IMR-90 (cell line): ENCODE data around the gene PPP1R37. TPM values are rescaled to one million over a fixed set of nuclear protein-coding genes. Genes with fewer than 3 reads are reported as not detected.

Experiments used
- ATAC-seq: fragments of 200-7000 bp; cut with Tn5 transposase; 2 replicates; pipeline ENCODE4 v1.9.1; 2020; ENCODE audit warnings: low read depth, mild to moderate bottlenecking, moderate library complexity
- BruUV-seq: library from RNA; stranded (reverse); fragments of 400-500 nt; replicated peaks from 2 replicates; lab custom pipeline; 2021; lab: Mats Ljungman, UMichigan
- CTCF ChIA-PET: fragments of 300-600 bp; formaldehyde crosslinking; extraction: SDS; loops from one replicate; lab custom pipeline; 2021; ENCODE audit warnings: antibody characterized with exemption; lab: Yijun Ruan, JAX
- POLR2A ChIA-PET: fragments of 300-600 bp; sonication (Branson Sonifier 250); formaldehyde crosslinking; loops from one replicate; lab custom pipeline; 2022; ENCODE audit warnings: antibody characterized with exemption; ENCODE audit not compliant: unreplicated experiment; lab: Charles Lee
- DNase-seq: peaks from one replicate; pipeline ENCODE4 v3.0.0; 2013
- H2AFZ ChIP-seq: replicated peaks from 2 replicates; pipeline ENCODE3; 2013; ENCODE audit warnings: low read length, mild to moderate bottlenecking; ENCODE audit not compliant: poor library complexity
- H2AK5ac ChIP-seq: 2 replicates; pipeline ENCODE4 v1.6.1; 2013; ENCODE audit warnings: low read depth, low read length, inconsistent platforms
- H2AK9ac ChIP-seq: replicated peaks from 2 replicates; pipeline ENCODE3; 2013; ENCODE audit warnings: mild to moderate bottlenecking, low read depth, low read length, moderate library complexity; ENCODE audit not compliant: poor library complexity
- H2BK120ac ChIP-seq: 2 replicates; pipeline ENCODE4 v1.6.1; 2013; ENCODE audit warnings: low read depth, low read length, inconsistent platforms
- H2BK15ac ChIP-seq: 3 replicates; pipeline ENCODE4 v1.6.1; 2013; ENCODE audit warnings: low read depth, low read length, inconsistent platforms
- H2BK20ac ChIP-seq: 2 replicates; pipeline ENCODE4 v1.6.1; 2013; ENCODE audit warnings: low read depth, mild to moderate bottlenecking, inconsistent platforms, low read length, moderate library complexity
- H2BK5ac ChIP-seq: 2 replicates; pipeline ENCODE4 v1.6.1; 2013; ENCODE audit warnings: mild to moderate bottlenecking, low read depth, low read length, inconsistent platforms; ENCODE audit not compliant: poor library complexity, severe bottlenecking
- H3K14ac ChIP-seq: replicated peaks from 2 replicates; pipeline ENCODE4 v1.6.1; 2013; ENCODE audit warnings: low read depth, low read length, inconsistent platforms
- H3K18ac ChIP-seq: 2 replicates; pipeline ENCODE4 v1.6.1; 2013; ENCODE audit warnings: low read depth, low read length, control low read depth
- H3K23ac ChIP-seq: 2 replicates; pipeline ENCODE4 v1.6.1; 2013; ENCODE audit warnings: low read depth, low read length, inconsistent platforms
- H3K27ac ChIP-seq: 2 replicates; pipeline ENCODE4 v1.5.1; 2013; ENCODE audit warnings: mild to moderate bottlenecking, control low read depth, low read length; ENCODE audit not compliant: insufficient read depth
- H3K27me3 ChIP-seq: 2 replicates; pipeline ENCODE4 v1.6.1; 2013; ENCODE audit warnings: low read length; ENCODE audit not compliant: control insufficient read depth, insufficient read depth
- H3K36me3 ChIP-seq: 2 replicates; pipeline ENCODE4 v1.6.1; 2013; ENCODE audit warnings: low read length, mixed read lengths; ENCODE audit not compliant: control insufficient read depth, insufficient read depth
- H3K4ac ChIP-seq: 2 replicates; pipeline ENCODE4 v1.6.1; 2013; ENCODE audit warnings: low read depth, low read length, inconsistent platforms
- H3K4me1 ChIP-seq: 2 replicates; pipeline ENCODE4 v1.6.1; 2013; ENCODE audit warnings: low read length, mixed read lengths; ENCODE audit not compliant: control insufficient read depth, insufficient read depth
- H3K4me2 ChIP-seq: 2 replicates; pipeline ENCODE4 v1.6.1; 2013; ENCODE audit warnings: low read depth, mild to moderate bottlenecking, control low read depth, low read length, moderate library complexity
- H3K4me3 ChIP-seq: 2 replicates; pipeline ENCODE4 v1.5.1; 2013; ENCODE audit warnings: low read depth, mild to moderate bottlenecking, control low read depth, low read length, moderate library complexity; ENCODE audit not compliant: insufficient read depth
- H3K56ac ChIP-seq: 2 replicates; pipeline ENCODE4 v1.6.1; 2013; ENCODE audit warnings: low read length, inconsistent platforms; ENCODE audit not compliant: insufficient read depth; ENCODE audit errors: extremely low read depth
- H3K79me1 ChIP-seq, 2 experiments: 2 replicates each; pipeline ENCODE4 v1.6.1; 2013; ENCODE audit warnings: low read length in 2 of 2, inconsistent platforms in 1 of 2, low read depth in 1 of 2
- H3K9ac ChIP-seq: 2 replicates; pipeline ENCODE4 v1.6.1; 2013; ENCODE audit warnings: low read depth, low read length, control low read depth
- H3K9me1 ChIP-seq: 2 replicates; pipeline ENCODE4 v1.6.1; 2013; ENCODE audit warnings: low read length, inconsistent platforms; ENCODE audit not compliant: insufficient read depth
- H3K9me3 ChIP-seq: 2 replicates; pipeline ENCODE4 v1.6.1; 2013; ENCODE audit warnings: low read length; ENCODE audit not compliant: control insufficient read depth, insufficient read depth
- H4K20me1 ChIP-seq: 2 replicates; pipeline ENCODE4 v1.6.1; 2013; ENCODE audit warnings: low read length, inconsistent platforms; ENCODE audit not compliant: insufficient read depth
- H4K5ac ChIP-seq: 2 replicates; pipeline ENCODE4 v1.6.1; 2013; ENCODE audit warnings: mild to moderate bottlenecking, low read depth, low read length, control low read depth
- H4K8ac ChIP-seq, 2 experiments: 2 replicates each; pipeline ENCODE4 v1.6.1; 2013; ENCODE audit warnings: low read depth in 2 of 2, low read length in 2 of 2, control low read depth in 1 of 2, inconsistent platforms in 1 of 2
- H4K91ac ChIP-seq: 2 replicates; pipeline ENCODE4 v1.6.1; 2013; ENCODE audit warnings: low read depth, low read length, inconsistent platforms; ENCODE audit not compliant: insufficient read depth
- CEBPB ChIP-seq: IDR thresholded peaks from 2 replicates; pipeline ENCODE4 v1.6.1; 2012; ENCODE audit warnings: low read depth, low read length, improper control_type of control experiment
- CHD1 ChIP-seq: IDR thresholded peaks from 2 replicates; pipeline ENCODE4 v1.6.1; 2012; ENCODE audit warnings: low read depth, low read length, improper control_type of control experiment
- FOS ChIP-seq: fragments of 150-350 bp; IDR thresholded peaks from 2 replicates; pipeline ENCODE4 v1.6.1; 2016; ENCODE audit warnings: low read depth, low read length
- MAFK ChIP-seq: IDR thresholded peaks from 2 replicates; pipeline ENCODE4 v1.6.1; 2012; ENCODE audit warnings: low read depth, low read length, improper control_type of control experiment
- MXI1 ChIP-seq: IDR thresholded peaks from 2 replicates; pipeline ENCODE4 v1.6.1; 2012; ENCODE audit warnings: low read depth, mild to moderate bottlenecking, low read length, moderate library complexity, borderline replicate concordance
- NFE2L2 ChIP-seq: fragments of 150-350 bp; IDR thresholded peaks from 2 replicates; pipeline ENCODE4 v1.6.1; 2016; ENCODE audit warnings: low read depth, mild to moderate bottlenecking, low read length
- POLR2A ChIP-seq: IDR thresholded peaks from 2 replicates; pipeline ENCODE4 v1.6.1; 2012; ENCODE audit warnings: mild to moderate bottlenecking, low read depth, low read length
- RAD21 ChIP-seq: IDR thresholded peaks from 2 replicates; pipeline ENCODE4 v1.6.1; 2012; ENCODE audit warnings: low read length, improper control_type of control experiment
- RCOR1 ChIP-seq: IDR thresholded peaks from 2 replicates; pipeline ENCODE4 v1.6.1; 2012; ENCODE audit warnings: mild to moderate bottlenecking, low read length, improper control_type of control experiment; ENCODE audit not compliant: insufficient replicate concordance
- SMC3 ChIP-seq: fragments of 150-350 bp; IDR thresholded peaks from 2 replicates; pipeline ENCODE4 v1.6.1; 2016; ENCODE audit warnings: low read depth, mild to moderate bottlenecking, antibody characterized with exemption, low read length, moderate library complexity
- WGBS, 2 experiments: methylation state at CpG; one replicate each; pipeline versions ENCODE4 v1.1.5 to v1.1.7; 2013; ENCODE audit warnings: missing lambda C conversion rate in 2 of 2; ENCODE audit not compliant: insufficient read length in 1 of 2; ENCODE audit errors: extremely low coverage in 2 of 2; 5-methylcytosine and 5-hydroxymethylcytosine counted together
- dilution Hi-C: fragments of 300-500 bp; cut with HindIII; formaldehyde crosslinking; loops from one replicate; pipeline ENCODE4 v1.14.3; 2018; ENCODE audit warnings: low sequenced_read_pairs; ENCODE audit not compliant: unreplicated experiment
- in situ Hi-C: fragments of 300-500 bp; cut with MboI; formaldehyde crosslinking; loops from 3 replicates; pipeline ENCODE4 v1.14.3; 2019; ENCODE audit warnings: low sequenced_read_pairs, inconsistent platforms, mixed read lengths
- intact Hi-C: fragments of 100-400 bp; cut with micrococcal nuclease; formaldehyde crosslinking; loops from 2 replicates; pipeline ENCODE4 v1.10.0; 2022
- polyA plus RNA-seq, 3 experiments: library from polyadenylated mRNA; depleted of rRNA; stranded (reverse); fragments of >200 nt; gene quantifications; 2 replicates each; pipeline ENCODE4 v1.2.3, GENCODE V29; 2012; ENCODE audit warnings: low replicate concordance in 1 of 3
- total RNA-seq: library from RNA; depleted of rRNA; stranded (reverse); fragments of >200 nt; gene quantifications from 2 replicates; pipeline ENCODE4 v1.2.3, GENCODE V29; 2012
- TF ChIP-seq, protein P1 (sequence below): fragments of 150-350 bp; IDR thresholded peaks from 2 replicates; pipeline ENCODE4 v1.6.1; 2016; ENCODE audit warnings: low read depth, mild to moderate bottlenecking, low read length, moderate library complexity, borderline replicate concordance
- TF ChIP-seq, protein P2 (sequence below): conservative IDR thresholded peaks from 2 replicates; pipeline ENCODE4 v1.5.1; 2012; ENCODE audit warnings: mild to moderate bottlenecking, low read depth, low read length, improper control_type of control experiment
- TF ChIP-seq, protein P3 (sequence below): fragments of 150-350 bp; IDR thresholded peaks from 2 replicates; pipeline ENCODE4 v1.6.1; 2017; ENCODE audit warnings: mild to moderate bottlenecking, antibody characterized with exemption, low read length, low read depth

The PPP1R37 gene
- total and polyA plus RNA-seq, 2 of the 4 experiments (the other 2 are of a cell fraction), result 13.1 to 18.5 TPM

DNA sequence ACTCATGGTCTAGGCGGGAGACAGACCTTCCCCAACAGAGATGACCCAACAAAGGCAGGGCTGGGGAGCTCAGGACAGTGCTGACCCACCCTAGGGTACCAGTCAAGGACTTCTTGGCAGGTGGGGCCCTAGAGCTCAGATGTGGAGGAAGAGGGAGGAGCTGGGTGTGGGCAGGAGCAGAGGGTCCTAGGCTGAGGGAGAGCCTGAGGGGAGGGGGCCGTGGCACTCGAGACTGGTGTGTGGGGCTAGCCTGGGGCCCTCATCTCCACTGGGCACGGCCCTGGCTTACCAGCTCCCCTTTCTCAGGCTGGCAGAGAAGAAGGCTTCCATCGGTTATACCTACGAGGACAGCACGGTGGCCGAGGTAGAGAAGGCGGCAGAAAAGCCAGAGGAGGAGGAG, 35.5 kb upstream of the PPP1R37 start:
- peaks cover 38% of the 10 kb centered on the region for H4K20me1 ChIP-seq
- H2AK9ac ChIP-seq, result no peak overlapping the region
- no peak overlapping the region for H4K5ac ChIP-seq
- no peak overlapping the region for H2BK120ac ChIP-seq
- in situ Hi-C loops (no loop called here), intact Hi-C loops (no loop called here), dilution Hi-C loops (no loop called here)
- H2BK15ac ChIP-seq, result no peak overlapping the region
- no peak overlapping the region for H3K14ac ChIP-seq
- H3K9me3 ChIP-seq, result no peaks in the 10 kb centered on the region
- 98% methylated on average over 5 of the region's 9 CpGs; no CpG with 5 or more reads in 1 of the 2 experiments for WGBS, 2 experiments
- H3K4me3 ChIP-seq, result no peak overlapping the region
- no TSS peak for BruUV-seq
- ATAC-seq (no peak), DNase-seq (no peak)
- no peaks in the 10 kb centered on the region for H3K27me3 ChIP-seq
- no peak overlapping the region for H4K91ac ChIP-seq
- TF ChIP-seq SMC3, result no peak
- no peak for TF ChIP-seq NFE2L2
- no peak for TF ChIP-seq FOS
- TF ChIP-seq CEBPB, result no peak
- no peak for TF ChIP-seq RAD21
- TF ChIP-seq POLR2A, result no peak
- TF ChIP-seq, protein P1, sequence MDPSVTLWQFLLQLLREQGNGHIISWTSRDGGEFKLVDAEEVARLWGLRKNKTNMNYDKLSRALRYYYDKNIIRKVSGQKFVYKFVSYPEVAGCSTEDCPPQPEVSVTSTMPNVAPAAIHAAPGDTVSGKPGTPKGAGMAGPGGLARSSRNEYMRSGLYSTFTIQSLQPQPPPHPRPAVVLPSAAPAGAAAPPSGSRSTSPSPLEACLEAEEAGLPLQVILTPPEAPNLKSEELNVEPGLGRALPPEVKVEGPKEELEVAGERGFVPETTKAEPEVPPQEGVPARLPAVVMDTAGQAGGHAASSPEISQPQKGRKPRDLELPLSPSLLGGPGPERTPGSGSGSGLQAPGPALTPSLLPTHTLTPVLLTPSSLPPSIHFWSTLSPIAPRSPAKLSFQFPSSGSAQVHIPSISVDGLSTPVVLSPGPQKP, result no peak
- TF ChIP-seq, protein P2, sequence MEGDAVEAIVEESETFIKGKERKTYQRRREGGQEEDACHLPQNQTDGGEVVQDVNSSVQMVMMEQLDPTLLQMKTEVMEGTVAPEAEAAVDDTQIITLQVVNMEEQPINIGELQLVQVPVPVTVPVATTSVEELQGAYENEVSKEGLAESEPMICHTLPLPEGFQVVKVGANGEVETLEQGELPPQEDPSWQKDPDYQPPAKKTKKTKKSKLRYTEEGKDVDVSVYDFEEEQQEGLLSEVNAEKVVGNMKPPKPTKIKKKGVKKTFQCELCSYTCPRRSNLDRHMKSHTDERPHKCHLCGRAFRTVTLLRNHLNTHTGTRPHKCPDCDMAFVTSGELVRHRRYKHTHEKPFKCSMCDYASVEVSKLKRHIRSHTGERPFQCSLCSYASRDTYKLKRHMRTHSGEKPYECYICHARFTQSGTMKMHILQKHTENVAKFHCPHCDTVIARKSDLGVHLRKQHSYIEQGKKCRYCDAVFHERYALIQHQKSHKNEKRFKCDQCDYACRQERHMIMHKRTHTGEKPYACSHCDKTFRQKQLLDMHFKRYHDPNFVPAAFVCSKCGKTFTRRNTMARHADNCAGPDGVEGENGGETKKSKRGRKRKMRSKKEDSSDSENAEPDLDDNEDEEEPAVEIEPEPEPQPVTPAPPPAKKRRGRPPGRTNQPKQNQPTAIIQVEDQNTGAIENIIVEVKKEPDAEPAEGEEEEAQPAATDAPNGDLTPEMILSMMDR, result no peak
- no peak for TF ChIP-seq CHD1
- no peak for TF ChIP-seq RCOR1
- TF ChIP-seq MAFK, result no peak
- TF ChIP-seq MXI1, result no peak
- TF ChIP-seq, protein P3, sequence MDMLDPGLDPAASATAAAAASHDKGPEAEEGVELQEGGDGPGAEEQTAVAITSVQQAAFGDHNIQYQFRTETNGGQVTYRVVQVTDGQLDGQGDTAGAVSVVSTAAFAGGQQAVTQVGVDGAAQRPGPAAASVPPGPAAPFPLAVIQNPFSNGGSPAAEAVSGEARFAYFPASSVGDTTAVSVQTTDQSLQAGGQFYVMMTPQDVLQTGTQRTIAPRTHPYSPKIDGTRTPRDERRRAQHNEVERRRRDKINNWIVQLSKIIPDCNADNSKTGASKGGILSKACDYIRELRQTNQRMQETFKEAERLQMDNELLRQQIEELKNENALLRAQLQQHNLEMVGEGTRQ, result no peak
- H3K9me1 ChIP-seq, result peaks cover 2% of the 10 kb centered on the region; the same call in 1 of the 2 replicates
- no peak overlapping the region for H4K8ac ChIP-seq
- H2AK5ac ChIP-seq, result no peak overlapping the region
- H3K4me1 ChIP-seq, result no peaks in the 10 kb centered on the region
- no peak overlapping the region for H3K4ac ChIP-seq
- no peak overlapping the region for H2AFZ ChIP-seq
- no peak overlapping the region for H2BK5ac ChIP-seq
- no peak overlapping the region for H3K27ac ChIP-seq
- H3K4me2 ChIP-seq, result no peak overlapping the region
- no peak overlapping the region for H3K23ac ChIP-seq
- no peak overlapping the region for H3K9ac ChIP-seq
- H3K56ac ChIP-seq, result no peak overlapping the region
- peaks cover 82% of the 10 kb centered on the region for H3K36me3 ChIP-seq
- POLR2A ChIA-PET, result no interaction called here
- peaks cover 16 to 41% of the 10 kb centered on the region in 2 experiments for H3K79me1 ChIP-seq
- CTCF ChIA-PET, result no interaction called here
- H2BK20ac ChIP-seq, result no peak overlapping the region
- no peak overlapping the region for H3K18ac ChIP-seq
